DND-41 (cell line): ENCODE data around the gene CYP27C1.

Experiments used
- CTCF ChIP-seq: IDR thresholded peaks from 2 replicates; pipeline ENCODE4 v1.5.1; 2012; ENCODE audit warnings: borderline replicate concordance, low read length, moderate library complexity, mild to moderate bottlenecking; ENCODE audit not compliant: poor library complexity, severe bottlenecking; ENCODE audit errors: extremely low read depth
- EZH2 ChIP-seq: IDR thresholded peaks from 3 replicates; pipeline ENCODE4 v1.6.1; 2012; ENCODE audit warnings: borderline replicate concordance, low read depth, mild to moderate bottlenecking, moderate library complexity, low read length, inconsistent platforms; ENCODE audit not compliant: severe bottlenecking

GRCh38 chr2:127185705-127186104 lies 34.4 kb downstream of the CYP27C1 start:
- no peak for TF ChIP-seq CTCF
- TF ChIP-seq EZH2, result no peak
